DOHH2 (cell line): ENCODE measurements around the gene PITX1.

Source experiments
- H3F3A ChIP-seq: fragments of 200-600 bp; sonication (generic), shearing (Covaris generic); 2 replicates; pipeline ENCODE4 v1.6.0; 2016; ENCODE audit warnings: antibody characterized with exemption, mild to moderate bottlenecking; ENCODE audit not compliant: control insufficient read depth, insufficient read depth
- H3K27ac ChIP-seq: fragments of 200-600 bp; sonication (generic); 2 replicates; pipeline ENCODE4 v1.5.1; 2014; ENCODE audit warnings: low read depth, mild to moderate bottlenecking, low read length, moderate library complexity
- H3K27me3 ChIP-seq: fragments of 200-600 bp; sonication (generic); 2 replicates; pipeline ENCODE4 v1.6.1; 2014; ENCODE audit warnings: mild to moderate bottlenecking, low read length, mixed read lengths; ENCODE audit not compliant: control insufficient read depth
- H3K36me3 ChIP-seq: fragments of 200-600 bp; sonication (generic); 2 replicates; pipeline ENCODE4 v1.6.1; 2014; ENCODE audit warnings: mild to moderate bottlenecking, low read length, moderate library complexity, mixed read lengths; ENCODE audit not compliant: control insufficient read depth
- H3K4me1 ChIP-seq: fragments of 200-600 bp; sonication (generic); 2 replicates; pipeline ENCODE4 v1.6.1; 2014; ENCODE audit warnings: mild to moderate bottlenecking, low read length, mixed read lengths; ENCODE audit not compliant: control insufficient read depth
- H3K4me2 ChIP-seq: fragments of 200-600 bp; sonication (generic); 2 replicates; pipeline ENCODE4 v1.6.0; 2014; ENCODE audit warnings: mild to moderate bottlenecking, low read length, moderate library complexity
- H3K4me3 ChIP-seq: fragments of 200-600 bp; sonication (generic); 2 replicates; pipeline ENCODE4 v1.5.1; 2014; ENCODE audit warnings: mild to moderate bottlenecking, low read length, mixed read lengths
- H3K79me2 ChIP-seq: fragments of 200-600 bp; sonication (generic); 2 replicates; pipeline ENCODE4 v1.6.1; 2014; ENCODE audit warnings: mild to moderate bottlenecking, low read length, mixed read lengths; ENCODE audit not compliant: control insufficient read depth
- H3K9me2 ChIP-seq: fragments of 200-600 bp; sonication (generic); replicated peaks from 2 replicates; pipeline ENCODE4 v1.6.1; 2014; ENCODE audit warnings: mild to moderate bottlenecking, low read length, mixed read lengths; ENCODE audit not compliant: control insufficient read depth
- H3K9me3 ChIP-seq: fragments of 200-600 bp; sonication (generic); 2 replicates; pipeline ENCODE4 v1.6.1; 2014; ENCODE audit warnings: antibody characterized with exemption, low read length, mixed read lengths; ENCODE audit not compliant: control insufficient read depth, insufficient read depth
- H4K20me1 ChIP-seq: fragments of 200-600 bp; sonication (generic); 2 replicates; pipeline ENCODE4 v1.6.0; 2014; ENCODE audit warnings: low read depth, mild to moderate bottlenecking, antibody characterized with exemption, low read length, moderate library complexity; ENCODE audit not compliant: control insufficient read depth, insufficient read depth
- CTCF ChIP-seq: fragments of 200-600 bp; sonication (generic); IDR thresholded peaks from one replicate; pipeline ENCODE4 v1.5.1; 2014; ENCODE audit warnings: antibody characterized with exemption, mild to moderate bottlenecking, low read depth, low read length; ENCODE audit not compliant: poor library complexity, severe bottlenecking
- EZH2phosphoT487 ChIP-seq: fragments of 200-600 bp; sonication (generic); IDR thresholded peaks from 2 replicates; pipeline ENCODE4 v1.6.1; 2017; ENCODE audit warnings: borderline replicate concordance, mild to moderate bottlenecking, antibody characterized with exemption, low read length, moderate library complexity, mixed read lengths

The PITX1 gene

GRCh38 chr5:135058331-135058732 lies 24.3 kb upstream of the PITX1 start:
- H4K20me1 ChIP-seq = no peaks in the 10 kb centered on the region
- no peaks in the 10 kb centered on the region for H3K9me2 ChIP-seq
- peaks cover 31% of the 10 kb centered on the region for H3K4me1 ChIP-seq
- H3K27me3 ChIP-seq = no peaks in the 10 kb centered on the region
- H3F3A ChIP-seq = peaks cover 8% of the 10 kb centered on the region
- H3K79me2 ChIP-seq = peaks cover 7% of the 10 kb centered on the region
- no peak overlapping the region for H3K27ac ChIP-seq
- peaks cover 2% of the 10 kb centered on the region; the same call in 1 of the 2 replicates for H3K36me3 ChIP-seq
- no peak overlapping the region for H3K4me2 ChIP-seq
- no peak overlapping the region for H3K4me3 ChIP-seq
- no peak for TF ChIP-seq CTCF
- TF ChIP-seq EZH2phosphoT487 = no peak
- H3K9me3 ChIP-seq = no peaks in the 10 kb centered on the region

GRCh38 chr5:135057233-135057632 lies 23.2 kb upstream of the PITX1 start:
- H3K4me3 ChIP-seq = no peak overlapping the region
- peaks cover 2% of the 10 kb centered on the region; the same call in 1 of the 2 replicates for H3K36me3 ChIP-seq
- H4K20me1 ChIP-seq = no peaks in the 10 kb centered on the region
- H3K9me2 ChIP-seq = no peaks in the 10 kb centered on the region
- H3K79me2 ChIP-seq = peaks cover 11% of the 10 kb centered on the region
- H3K4me1 ChIP-seq = peaks cover 42% of the 10 kb centered on the region
- H3F3A ChIP-seq = peaks cover 8% of the 10 kb centered on the region
- no peak for TF ChIP-seq EZH2phosphoT487
- TF ChIP-seq CTCF = no peak
- no peak overlapping the region for H3K4me2 ChIP-seq
- H3K27ac ChIP-seq = no peak overlapping the region
- no peaks in the 10 kb centered on the region for H3K27me3 ChIP-seq
- no peaks in the 10 kb centered on the region for H3K9me3 ChIP-seq

- peaks cover 8% of the 10 kb centered on the region for H3F3A ChIP-seq
- no peaks in the 10 kb centered on the region for H4K20me1 ChIP-seq
- peaks cover 11% of the 10 kb centered on the region for H3K79me2 ChIP-seq
- no peak for TF ChIP-seq CTCF
- TF ChIP-seq EZH2phosphoT487 = no peak
- H3K4me3 ChIP-seq = no peak overlapping the region
- H3K27me3 ChIP-seq = no peaks in the 10 kb centered on the region
- H3K27ac ChIP-seq = no peak overlapping the region
- H3K4me2 ChIP-seq = no peak overlapping the region
- no peaks in the 10 kb centered on the region for H3K9me3 ChIP-seq
- peaks cover 2% of the 10 kb centered on the region; the same call in 1 of the 2 replicates for H3K36me3 ChIP-seq
- H3K9me2 ChIP-seq = no peaks in the 10 kb centered on the region
- peaks cover 49% of the 10 kb centered on the region for H3K4me1 ChIP-seq
These were observed 22.4 kb upstream of the PITX1 start for GRCh38 chr5:135056316-135057030.
